H54 (cell line): ENCODE measurements around the gene KRT2.

ENCODE experiments used
- DNase-seq: peaks from one replicate; pipeline ENCODE4 v3.0.0; 2011; ENCODE audit warnings: low spot score, mixed read lengths; ENCODE audit not compliant: insufficient read length
- FAIRE-seq: peaks from 3 replicates; lab custom pipeline; 2011; peaks lifted over from hg19 to GRCh38; lab: Jason Lieb, UNC
- POLR2A ChIP-seq: IDR thresholded peaks from 2 replicates; pipeline ENCODE4 v1.6.1; 2011; ENCODE audit warnings: low read depth, mild to moderate bottlenecking, low read length

The KRT2 gene

GRCh38 chr12:52615208-52615868 lies 36.7 kb downstream of the KRT2 start:
- no peak for TF ChIP-seq POLR2A
- no peak for DNase-seq
- FAIRE-seq: no peak

- DNase-seq: no peak
- no peak for TF ChIP-seq POLR2A
- no peak for FAIRE-seq
Observed at GRCh38 chr12:52614381-52615207, 37.4 kb downstream of the KRT2 start.

GRCh38 chr12:52613384-52614030 lies 38.5 kb downstream of the KRT2 start:
- no peak for TF ChIP-seq POLR2A
- FAIRE-seq (no peak), DNase-seq (no peak)

- TF ChIP-seq POLR2A: no peak
- DNase-seq: no peak
- FAIRE-seq: no peak
Observed at GRCh38 chr12:52612431-52613383, 39.3 kb downstream of the KRT2 start.

GRCh38 chr12:52611080-52611468 lies 40.9 kb downstream of the KRT2 start:
- TF ChIP-seq POLR2A: no peak
- DNase-seq (no peak), FAIRE-seq (no peak)

- FAIRE-seq (no peak), DNase-seq (no peak)
- no peak for TF ChIP-seq POLR2A
Observed at GRCh38 chr12:52608826-52609630, 43.0 kb downstream of the KRT2 start.

GRCh38 chr12:52608161-52608560 lies 43.9 kb downstream of the KRT2 start:
- FAIRE-seq (no peak), DNase-seq (no peak)
- no peak for TF ChIP-seq POLR2A

GRCh38 chr12:52607314-52607713 lies 44.7 kb downstream of the KRT2 start:
- FAIRE-seq (no peak), DNase-seq (no peak)
- TF ChIP-seq POLR2A: no peak

- DNase-seq (no peak), FAIRE-seq (no peak)
- TF ChIP-seq POLR2A: no peak
Observed at GRCh38 chr12:52606581-52607218, 45.3 kb downstream of the KRT2 start.

GRCh38 chr12:52606096-52606495 lies 45.9 kb downstream of the KRT2 start:
- TF ChIP-seq POLR2A: no peak
- no peak for DNase-seq
- FAIRE-seq: no peak

- FAIRE-seq: no peak
- no peak for TF ChIP-seq POLR2A
Observed at GRCh38 chr12:52605542-52605941, 46.5 kb downstream of the KRT2 start.

GRCh38 chr12:52604859-52605258 lies 47.2 kb downstream of the KRT2 start:
- FAIRE-seq (no peak), DNase-seq (no peak)
- TF ChIP-seq POLR2A: no peak

More at GRCh38 chr12:52605542-52605941, 46.5 kb downstream of the KRT2 start:
- no peak for DNase-seq
